ENCODE measurements around the gene FCRL6. TPM values are rescaled to one million over a fixed set of nuclear protein-coding genes. Genes with fewer than 3 reads are reported as not detected.

FCRL6 gene, protein sequence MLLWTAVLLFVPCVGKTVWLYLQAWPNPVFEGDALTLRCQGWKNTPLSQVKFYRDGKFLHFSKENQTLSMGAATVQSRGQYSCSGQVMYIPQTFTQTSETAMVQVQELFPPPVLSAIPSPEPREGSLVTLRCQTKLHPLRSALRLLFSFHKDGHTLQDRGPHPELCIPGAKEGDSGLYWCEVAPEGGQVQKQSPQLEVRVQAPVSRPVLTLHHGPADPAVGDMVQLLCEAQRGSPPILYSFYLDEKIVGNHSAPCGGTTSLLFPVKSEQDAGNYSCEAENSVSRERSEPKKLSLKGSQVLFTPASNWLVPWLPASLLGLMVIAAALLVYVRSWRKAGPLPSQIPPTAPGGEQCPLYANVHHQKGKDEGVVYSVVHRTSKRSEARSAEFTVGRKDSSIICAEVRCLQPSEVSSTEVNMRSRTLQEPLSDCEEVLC
- 0.10 TPM in 1 of 2 replicates, not detected in the other for total RNA-seq (2014; rRNA removed; shearing (Covaris generic))

DNA sequence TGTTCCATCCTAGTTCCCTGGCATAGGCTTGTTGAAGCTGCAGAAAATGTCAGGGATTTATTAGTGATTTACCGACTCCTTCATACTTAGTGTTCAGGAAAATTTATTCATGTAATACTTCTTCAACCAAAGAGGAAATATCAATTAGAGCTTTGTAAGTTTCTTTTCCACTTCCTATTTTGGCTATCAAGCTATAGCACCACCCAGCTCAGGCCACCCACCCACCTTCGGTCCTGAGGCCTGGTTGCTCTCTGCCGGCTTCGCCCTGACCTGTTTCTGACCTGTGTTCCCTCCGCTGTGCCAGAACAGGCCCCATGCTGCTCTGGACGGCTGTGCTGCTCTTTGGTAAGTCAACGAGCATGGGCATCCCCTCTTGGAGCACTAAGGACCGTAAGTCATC, at the start of gene FCRL6:
FCRL6 (plus strand) TSS at position 250 of the 400 bp plus-strand sequence; CDS start at position 315, 65 bp downstream.
- DNase-seq (ENCODE audit: low read depth): no peak

DNA sequence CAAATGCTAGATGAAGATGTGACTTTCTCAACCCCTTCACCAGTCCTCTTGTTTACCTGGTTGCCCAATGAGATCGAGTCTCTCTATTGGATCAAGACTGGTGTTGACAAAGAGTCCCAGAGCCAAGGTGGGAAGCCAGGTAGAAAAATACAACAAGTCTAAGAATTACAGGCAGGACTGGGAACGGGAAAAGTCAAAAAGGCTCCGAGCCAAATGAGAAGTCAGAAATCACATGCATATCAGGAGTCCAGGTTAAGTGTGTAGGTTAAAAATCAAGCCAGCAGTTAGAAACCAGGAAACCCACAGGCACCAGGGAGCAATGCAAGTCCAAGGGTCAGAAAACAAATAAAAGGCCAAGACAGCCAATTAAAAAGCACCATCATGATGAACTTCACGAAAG, 48.8 kb upstream of the FCRL6 start:
- DNase-seq (ENCODE audit: low read depth): no peak

DNA sequence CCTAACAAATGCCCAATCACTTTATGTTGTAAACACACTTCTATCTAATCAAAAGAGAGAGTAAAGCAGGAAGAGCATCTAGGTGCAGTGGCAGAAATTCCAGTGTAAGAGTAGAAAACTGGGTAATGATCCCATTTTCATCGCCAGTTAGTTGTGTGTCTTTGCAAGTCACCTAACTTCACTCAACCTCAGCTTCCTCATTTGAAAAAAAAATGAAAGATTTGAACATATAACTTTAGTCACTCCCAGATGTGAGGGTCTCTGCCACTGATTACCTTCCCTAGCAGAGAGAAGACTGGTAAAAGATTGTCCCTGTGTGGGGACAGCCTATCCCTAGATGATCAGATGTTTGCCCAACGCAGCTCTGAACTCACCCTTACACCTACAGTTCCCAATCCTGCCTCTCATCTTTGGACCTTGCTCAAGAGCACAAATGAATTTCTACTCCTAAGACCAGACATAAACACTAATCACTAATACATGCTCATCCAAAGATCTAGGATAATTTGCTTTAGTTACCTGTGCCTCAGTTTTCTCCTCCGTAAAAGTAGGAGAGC, 46.6 kb upstream of the FCRL6 start:
- no peak for DNase-seq (ENCODE audit: low read depth)

DNA sequence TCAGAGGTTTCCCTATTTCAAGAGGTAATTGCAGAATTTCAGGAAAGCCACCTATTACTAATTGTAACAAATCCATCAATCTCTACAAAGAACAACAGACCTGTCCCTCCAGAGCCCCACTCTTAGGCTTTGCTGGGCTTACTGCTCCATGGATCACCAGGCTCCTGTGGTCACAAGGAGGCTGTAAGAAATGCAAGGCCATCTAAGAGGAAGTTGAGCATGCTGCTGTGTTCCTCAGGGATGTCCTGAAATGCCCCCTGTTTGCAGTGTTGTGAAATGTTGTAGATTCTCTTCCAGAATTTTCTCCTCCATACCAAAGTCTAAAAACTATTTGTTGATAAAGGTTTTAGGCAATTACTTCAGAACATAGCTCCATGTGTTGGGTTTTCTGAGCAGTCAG, 45.8 kb upstream of the FCRL6 start:
- DNase-seq (ENCODE audit: low read depth): no peak

DNA sequence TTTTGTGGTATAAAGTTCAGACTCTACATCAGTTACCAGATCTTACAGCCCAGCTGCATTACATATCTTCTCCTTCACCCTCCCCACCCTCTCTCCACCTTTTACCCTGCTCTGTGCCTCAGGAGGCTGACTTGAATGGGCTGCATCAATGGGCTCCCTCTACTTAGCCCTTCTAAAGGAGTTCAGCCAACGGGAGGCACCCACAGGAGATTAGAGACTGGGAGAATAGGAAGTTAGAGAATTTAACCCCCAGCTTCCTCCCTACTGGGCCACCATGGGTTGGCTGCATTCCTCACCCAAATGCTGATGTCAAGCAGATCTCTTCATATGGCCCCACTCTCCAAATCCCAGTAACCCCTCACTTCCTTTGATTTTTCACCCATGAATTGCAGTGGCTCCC, 38.5 kb upstream of the FCRL6 start:
- DNase-seq (ENCODE audit: low read depth): no peak

DNA sequence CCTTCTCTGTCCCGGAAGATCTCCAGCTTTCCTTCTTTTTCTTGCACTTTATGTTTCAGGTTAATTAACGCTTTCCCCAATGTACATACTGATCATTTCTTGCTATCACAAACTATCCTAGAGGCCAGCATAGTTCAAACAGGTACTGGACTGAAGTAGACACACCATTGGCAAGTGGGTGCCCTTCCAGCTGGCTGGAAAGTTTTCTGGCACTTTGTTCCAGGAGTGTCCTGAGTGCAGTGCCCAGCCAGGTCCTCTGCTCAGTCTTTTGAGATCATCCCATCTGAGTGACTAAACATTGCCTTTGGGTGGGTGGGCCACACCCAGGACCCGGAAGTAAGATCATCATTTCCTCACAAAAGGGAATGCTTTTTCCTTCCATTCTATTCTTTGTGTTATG, 36.4 kb upstream of the FCRL6 start:
- DNase-seq (ENCODE audit: low read depth): no peak

DNA sequence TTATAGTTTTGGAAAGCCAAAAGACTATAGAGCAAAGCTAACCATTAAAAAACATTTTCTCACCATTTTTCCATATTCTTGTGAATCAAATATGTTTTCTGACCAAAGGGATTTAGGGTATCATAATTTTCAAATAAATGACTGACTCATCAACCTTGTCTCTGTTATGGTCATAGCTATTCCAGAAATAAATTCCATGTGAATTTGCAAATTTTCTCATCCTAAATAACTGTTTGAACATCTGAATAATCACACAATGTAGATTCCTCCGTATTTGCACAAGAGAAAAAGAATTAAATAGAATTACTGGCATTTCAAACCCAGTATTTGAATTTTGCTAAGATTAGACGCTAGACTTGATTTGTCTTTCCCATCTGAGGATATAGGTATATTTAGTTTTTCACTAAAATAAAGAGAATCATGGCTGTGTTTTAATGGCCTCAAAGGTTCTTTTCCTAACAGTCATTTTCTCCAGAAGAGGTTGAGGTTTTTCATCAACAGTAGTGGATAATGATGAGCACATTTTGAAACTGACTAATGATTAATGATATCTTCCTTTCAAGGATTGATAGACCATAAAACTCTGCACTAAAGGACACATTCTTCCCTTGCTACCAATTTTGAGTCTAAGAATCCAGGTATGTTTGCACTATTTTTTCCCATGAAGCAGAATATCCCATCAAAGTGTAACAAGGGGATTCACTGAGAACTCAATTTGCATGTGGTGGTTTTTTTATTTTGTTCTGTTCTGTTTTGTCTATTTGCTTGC, 30.8 kb upstream of the FCRL6 start:
- DNase-seq (ENCODE audit: low read depth): no peak

DNA sequence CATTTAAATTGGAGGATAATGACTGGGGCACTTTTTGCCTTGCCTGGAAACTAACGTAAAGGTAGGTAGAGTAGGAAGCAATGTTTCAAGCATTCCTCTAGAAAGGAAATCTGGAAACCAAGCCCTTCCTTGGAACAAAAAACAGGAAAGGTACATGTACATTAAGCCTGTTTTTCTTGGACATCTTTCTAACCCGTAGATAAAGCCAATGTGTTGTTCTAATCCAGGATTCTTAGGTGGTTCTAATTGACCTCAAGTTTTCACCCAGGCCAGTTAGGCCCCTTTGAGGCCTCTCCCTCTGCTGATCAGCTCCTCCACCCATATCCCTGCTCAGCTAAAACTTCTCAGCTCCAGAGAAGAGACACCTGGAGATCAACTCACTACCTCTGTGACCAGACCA, 27.7 kb upstream of the FCRL6 start:
- DNase-seq (ENCODE audit: low read depth): no peak

DNA sequence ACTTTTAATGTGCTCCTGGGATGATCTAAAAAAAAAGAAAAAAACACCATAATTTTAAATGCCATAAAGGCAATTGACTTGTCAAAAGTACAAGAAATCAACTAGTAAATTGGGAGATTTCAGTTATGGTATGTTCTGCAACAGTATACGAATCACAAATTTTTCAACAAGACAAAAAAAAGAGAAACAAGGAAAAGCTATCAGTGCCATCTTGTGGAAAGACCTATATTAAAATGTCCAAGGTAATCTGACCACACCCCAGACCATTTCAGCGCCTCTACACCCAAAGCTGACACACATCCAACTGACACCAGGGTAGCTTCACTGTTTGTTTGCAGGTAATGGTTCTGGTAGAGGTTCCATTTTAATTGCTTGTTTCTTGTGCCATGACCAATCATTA, 26.4 kb upstream of the FCRL6 start:
- no peak for DNase-seq (ENCODE audit: low read depth)

DNA sequence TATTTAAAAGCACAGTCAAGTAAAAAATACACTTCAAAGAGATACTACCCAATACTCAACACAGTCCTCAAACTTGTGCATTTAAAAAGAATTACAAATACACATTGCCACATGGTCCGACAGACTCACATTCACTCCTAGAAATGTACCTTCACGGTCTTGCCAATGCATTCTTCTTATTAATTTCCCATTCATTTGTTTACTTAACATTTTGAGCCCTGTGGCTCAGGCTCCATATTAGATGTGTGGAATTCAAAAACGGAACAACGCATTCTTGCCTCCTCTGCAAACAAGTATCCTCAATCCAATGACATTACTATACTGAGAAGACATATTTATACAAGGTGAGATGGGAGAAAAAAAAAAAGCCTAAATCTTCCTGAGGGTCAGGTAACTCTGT, 23.9 kb upstream of the FCRL6 start:
- DNase-seq (ENCODE audit: low read depth): no peak

DNA sequence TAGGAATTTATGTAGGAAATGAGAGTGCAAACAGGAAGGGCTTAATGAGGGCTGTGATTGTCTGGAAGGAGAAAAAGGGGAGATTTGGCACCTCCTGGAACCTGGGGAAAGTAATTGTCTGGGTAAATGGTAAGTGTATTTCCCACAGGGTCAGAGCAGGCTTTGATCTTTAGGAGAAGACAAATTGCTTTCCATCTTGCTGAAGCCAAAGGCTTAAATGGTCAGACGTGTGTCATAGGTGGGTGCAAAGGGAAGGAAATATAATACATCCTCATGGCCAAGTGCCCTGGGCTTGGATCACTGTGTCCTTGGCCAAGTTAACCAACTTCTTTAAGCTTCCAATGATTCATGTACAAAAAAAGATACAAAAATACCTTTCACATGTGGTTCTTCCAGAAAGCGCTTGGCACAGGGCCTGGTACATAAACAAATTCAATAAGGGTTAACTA, 22.7 kb upstream of the FCRL6 start:
- DNase-seq (ENCODE audit: low read depth): peak; percentile 75

DNA sequence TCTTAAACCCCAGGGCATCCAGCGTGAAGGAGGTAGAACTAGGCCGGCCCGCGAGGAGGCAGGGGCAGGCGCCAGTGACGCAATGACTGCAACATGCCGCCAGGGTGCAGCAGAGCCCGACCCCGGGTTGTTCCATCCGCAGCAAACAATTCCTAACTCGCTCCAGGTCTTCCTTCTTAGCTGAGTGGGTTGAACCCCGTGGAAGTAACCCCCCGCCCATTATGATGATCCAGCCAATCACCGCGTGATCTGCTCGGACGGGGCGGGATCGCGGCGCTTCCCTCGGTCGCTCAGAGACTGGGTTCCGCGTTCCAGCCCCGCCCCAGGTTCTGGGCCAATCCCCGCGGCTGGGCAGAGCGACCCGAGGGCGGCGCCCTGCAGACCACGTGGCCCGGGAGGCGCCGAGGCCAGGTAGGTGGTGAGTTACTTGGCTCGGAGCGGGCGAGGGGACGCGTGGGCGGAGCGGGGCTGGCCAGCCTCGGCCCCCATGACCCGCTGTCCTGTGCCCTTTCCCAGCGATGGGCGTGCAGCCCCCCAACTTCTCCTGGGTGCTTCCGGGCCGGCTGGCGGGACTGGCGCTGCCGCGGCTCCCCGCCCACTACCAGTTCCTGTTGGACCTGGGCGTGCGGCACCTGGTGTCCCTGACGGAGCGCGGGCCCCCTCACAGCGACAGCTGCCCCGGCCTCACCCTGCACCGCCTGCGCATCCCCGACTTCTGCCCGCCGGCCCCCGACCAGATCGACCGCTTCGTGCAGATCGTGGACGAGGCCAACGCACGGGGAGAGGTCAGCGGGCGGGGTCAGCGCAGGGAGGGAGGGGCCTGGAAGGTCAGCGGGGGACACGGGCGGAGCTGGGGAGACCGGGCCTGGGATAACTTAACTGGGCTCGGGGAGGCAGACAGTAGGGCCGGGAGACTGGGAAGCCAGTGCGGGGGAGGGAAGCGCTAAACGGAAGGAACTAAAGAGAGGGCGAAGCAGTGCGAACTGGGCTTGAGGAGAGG, 21.3 kb upstream of the FCRL6 start, which contains the start of gene DUSP23:
DUSP23 (plus strand) TSS at position 380 of the 1,000 bp plus-strand sequence; CDS start at position 519, 139 bp downstream.
- peak; percentile 96 for DNase-seq (ENCODE audit: low read depth)

DNA sequence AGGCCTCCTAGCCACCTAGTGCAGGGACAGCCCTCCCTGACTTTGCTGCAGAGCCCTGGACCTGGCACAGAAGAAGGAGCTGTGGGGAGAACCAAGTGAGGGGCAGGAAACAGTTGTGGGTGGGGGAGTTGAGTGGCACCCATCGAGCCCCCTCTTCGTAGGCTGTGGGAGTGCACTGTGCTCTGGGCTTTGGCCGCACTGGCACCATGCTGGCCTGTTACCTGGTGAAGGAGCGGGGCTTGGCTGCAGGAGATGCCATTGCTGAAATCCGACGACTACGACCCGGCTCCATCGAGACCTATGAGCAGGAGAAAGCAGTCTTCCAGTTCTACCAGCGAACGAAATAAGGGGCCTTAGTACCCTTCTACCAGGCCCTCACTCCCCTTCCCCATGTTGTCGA, 20.2 kb upstream of the FCRL6 start:
- no peak for DNase-seq (ENCODE audit: low read depth)

DNA sequence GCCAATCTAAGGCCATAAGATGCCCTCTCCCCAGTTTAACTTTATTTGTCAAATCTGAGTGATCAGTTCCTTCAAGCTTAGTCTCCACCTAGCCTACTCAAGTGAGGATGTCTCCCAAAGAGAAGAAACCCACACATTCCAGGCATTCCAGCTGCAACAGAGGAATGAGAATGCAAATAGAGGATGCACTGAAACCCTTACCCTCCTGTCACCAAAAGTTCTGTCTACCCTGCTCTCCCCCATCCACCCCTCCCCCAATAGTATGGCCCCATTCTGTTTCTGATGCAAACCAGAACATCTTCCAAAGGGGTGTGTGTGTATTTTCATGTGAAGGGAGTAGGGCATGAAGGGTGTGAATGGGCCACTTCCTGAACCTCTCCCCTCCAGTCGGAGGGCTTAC, 18.4 kb upstream of the FCRL6 start:
- no peak for DNase-seq (ENCODE audit: low read depth)

DNA sequence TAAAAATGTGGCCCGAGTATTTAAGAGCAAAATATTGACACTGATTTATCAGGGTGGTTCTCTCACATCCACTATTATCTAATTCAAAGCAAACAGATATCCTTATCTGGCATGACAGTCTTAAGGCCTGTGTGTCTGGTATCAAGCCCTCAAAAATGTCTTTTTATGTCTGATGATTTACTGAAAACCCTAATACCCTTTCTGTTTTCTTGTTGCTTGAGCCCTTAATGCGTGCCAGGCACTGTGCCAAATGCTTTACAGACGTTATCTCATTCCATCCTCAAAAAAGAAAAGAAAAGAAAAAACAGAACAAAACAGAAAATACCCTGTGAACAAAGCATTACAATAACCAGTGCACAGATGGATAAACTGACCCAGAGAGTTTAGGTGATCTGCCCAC, 15.7 kb upstream of the FCRL6 start:
- no peak for DNase-seq (ENCODE audit: low read depth)

DNA sequence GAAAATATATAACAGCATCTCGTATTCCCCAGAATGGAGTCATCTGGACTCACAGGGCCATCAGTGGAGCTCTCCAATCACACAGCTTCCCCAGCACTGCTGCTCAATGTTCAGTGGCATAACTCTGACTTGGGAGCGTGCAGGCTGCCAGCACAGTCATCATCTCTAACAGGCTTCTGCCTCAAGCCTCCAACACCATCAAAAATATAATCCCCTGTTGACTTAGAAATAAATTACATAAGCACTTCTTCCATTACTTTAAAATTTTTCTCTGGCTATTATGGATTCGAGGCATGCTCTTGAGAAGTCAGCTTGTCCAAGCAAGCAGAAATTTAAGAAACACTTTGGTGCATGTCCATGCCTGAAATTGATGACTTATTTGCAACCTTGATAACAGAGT, 15.2 kb upstream of the FCRL6 start:
- DNase-seq (ENCODE audit: low read depth): no peak

DNA sequence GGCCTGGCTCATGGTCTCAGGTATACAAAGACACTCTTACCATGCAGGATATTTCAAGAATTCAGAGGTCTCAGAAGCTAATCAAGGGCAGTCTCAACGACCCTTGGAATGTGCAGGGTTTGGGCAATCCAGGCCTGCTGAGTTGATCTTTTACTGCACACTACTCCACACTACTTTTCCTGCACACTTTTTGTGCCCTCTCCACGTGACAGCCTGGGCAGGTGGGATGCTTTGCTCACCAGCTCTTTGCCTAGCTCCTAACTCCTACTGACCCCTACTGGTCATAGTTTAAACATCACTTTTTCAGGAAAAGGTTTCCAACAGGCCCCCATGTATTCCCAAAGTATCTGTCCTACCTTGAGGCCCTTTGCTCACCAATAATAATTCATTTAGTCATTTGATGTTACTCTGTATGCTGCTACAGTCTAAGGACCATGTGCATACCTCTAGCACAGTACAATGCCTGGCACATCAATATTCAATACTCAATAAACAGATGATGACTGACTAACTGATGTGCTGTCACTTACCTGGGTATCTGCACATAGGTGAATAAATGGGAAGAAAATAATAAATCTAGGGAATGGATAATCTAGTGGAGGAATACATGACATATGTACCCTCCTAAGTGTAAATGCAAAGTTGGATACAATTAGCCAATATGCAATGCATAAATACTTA, 11.8 kb upstream of the FCRL6 start:
- peak; percentile 15 for DNase-seq (ENCODE audit: low read depth)

DNA sequence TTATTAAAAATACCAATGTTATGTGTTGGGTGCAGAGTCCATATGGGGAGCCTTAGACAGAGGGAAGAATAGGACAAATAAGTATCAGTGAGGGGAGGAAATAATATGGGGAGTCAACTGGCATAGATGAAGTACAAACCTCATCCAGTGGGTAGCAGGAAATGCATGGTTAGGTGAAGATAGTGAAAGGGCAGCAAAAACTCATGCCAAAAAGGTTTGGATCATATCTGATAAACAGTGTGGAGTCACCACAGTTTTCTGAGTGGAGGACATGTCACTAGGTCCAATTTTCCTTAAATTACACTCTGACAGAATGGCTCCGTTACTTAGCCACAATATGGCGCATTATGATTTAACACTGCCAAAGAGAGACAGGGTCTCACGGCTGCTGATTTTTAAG, 11.1 kb upstream of the FCRL6 start:
- no peak for DNase-seq (ENCODE audit: low read depth)

DNA sequence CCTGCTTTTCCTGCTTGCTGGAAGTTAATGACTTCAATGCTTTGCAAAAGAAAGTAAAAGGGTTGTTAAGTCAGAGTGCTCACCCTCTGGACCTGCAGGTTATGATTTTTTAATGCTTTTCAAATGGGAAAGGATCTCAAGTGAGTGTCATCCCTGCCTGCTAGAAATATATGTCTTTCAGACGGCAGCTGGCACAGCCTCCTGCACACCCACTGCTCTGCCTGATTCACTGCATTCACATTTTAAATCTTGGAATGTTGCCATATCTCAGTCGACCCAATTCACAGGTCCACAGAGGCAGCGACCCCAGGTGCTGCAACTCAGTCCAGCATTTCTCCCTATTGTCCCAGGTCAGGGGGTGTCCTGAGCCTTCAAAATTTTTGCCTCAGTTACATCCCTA, 10.7 kb upstream of the FCRL6 start:
- DNase-seq (ENCODE audit: low read depth): no peak

DNA sequence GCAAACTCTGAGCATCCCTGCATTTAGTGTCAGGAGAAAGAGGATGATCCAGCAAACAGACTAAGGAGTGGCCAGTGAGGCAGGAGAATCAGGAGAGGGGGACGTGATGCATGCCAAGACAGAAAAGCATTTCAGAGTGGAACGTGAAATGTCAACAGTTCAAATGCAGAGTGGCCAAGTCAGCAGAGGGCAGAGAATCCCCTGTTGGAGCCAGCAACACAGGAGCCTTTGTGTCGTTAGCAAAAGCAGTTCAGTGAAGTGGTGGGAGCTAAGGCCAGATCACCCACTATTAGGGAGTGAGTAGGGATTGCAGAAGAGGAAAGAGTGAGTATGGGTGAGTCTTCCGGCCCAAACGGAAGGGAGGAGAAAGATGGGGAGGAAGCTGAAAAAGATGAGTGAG, 6.6 kb upstream of the FCRL6 start:
- peak; percentile 38 for DNase-seq (ENCODE audit: low read depth)

DNA sequence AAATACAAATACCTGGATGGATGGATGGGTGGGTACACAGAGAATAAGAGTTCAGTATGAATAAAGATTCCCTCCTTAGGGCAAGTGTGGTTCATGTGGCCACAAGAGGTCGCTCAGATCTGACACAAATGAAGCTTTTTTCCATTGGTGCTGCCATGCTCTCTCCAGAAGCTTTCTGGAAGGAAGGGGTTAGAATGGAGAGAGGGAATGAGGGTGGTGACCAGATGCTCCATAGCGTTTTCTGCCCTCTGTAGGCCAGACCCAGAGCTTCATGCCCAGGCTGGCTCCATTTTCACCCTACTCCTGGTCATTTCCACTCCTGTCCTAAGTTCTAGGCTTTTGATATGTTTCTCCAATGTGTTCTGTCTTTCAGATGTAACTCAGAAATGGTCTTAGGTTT, 3.3 kb upstream of the FCRL6 start:
- peak; percentile 90 for DNase-seq (ENCODE audit: low read depth)
